ENCODE data around the gene SLC30A3.

GRCh38 chr2:27241761-27242613, 20.9 kb downstream of the SLC30A3 start:
- TF ChIP-seq POLR2AphosphoS5 (IDR thresholded peaks at IDR 0.05; ENCODE audit: borderline replicate concordance, low read depth, low read length) (0 out of 2 replicates have a peak, but pooled peaks have one; percentile 2), EZH2 (IDR thresholded peaks at IDR 0.05) (no peak)
